IPS DF 4.7 (cell line): Measurements from ENCODE around the gene TREX2.
"Not testable (repeated sequence)": the region's sequence is repeated elsewhere in the genome, so short reads cannot be mapped to it uniquely, and the experiment has no call there.

Experiments used
- DNase-seq: peaks from one replicate; pipeline ENCODE4 v3.0.0-alpha.2; 2013; ENCODE audit warnings: low spot score; ENCODE audit errors: extremely low read depth

Gene TREX2

GRCh38 chrX:153410888-153411254 is 35.0 kb downstream of the TREX2 start:
- DNase-seq: no peak

- no peak for DNase-seq
These were observed 35.5 kb downstream of the TREX2 start for GRCh38 chrX:153410373-153410772.

- no peak for DNase-seq
These were observed 36.3 kb downstream of the TREX2 start for GRCh38 chrX:153409414-153410101.

- no peak for DNase-seq
These were observed 36.9 kb downstream of the TREX2 start for GRCh38 chrX:153408871-153409351.

- DNase-seq: no peak
These were observed 37.6 kb downstream of the TREX2 start for GRCh38 chrX:153408221-153408721.

- no peak for DNase-seq
These were observed 38.1 kb downstream of the TREX2 start for GRCh38 chrX:153407736-153408135.

GRCh38 chrX:153406903-153407302 is 39.0 kb downstream of the TREX2 start:
- no peak for DNase-seq

- DNase-seq: no peak
These were observed 39.8 kb downstream of the TREX2 start for GRCh38 chrX:153406011-153406410.

- no peak for DNase-seq
These were observed 40.4 kb downstream of the TREX2 start for GRCh38 chrX:153405426-153405825.

GRCh38 chrX:153404333-153404732 is 41.5 kb downstream of the TREX2 start:
- not testable (repeated sequence) for DNase-seq

GRCh38 chrX:153401133-153401764 is 44.6 kb downstream of the TREX2 start, which contains the start of gene PNMA6E:
Gene PNMA6E, minus strand, starts transcription at chrX:153401350. Its CDS starts 2,501 bp downstream, at chrX:153398849.
- no peak for DNase-seq

GRCh38 chrX:153400146-153401132 is 45.4 kb downstream of the TREX2 start:
- no peak for DNase-seq

- no peak for DNase-seq
These were observed 47.4 kb downstream of the TREX2 start for GRCh38 chrX:153398275-153398960.

- no peak for DNase-seq
These were observed 48.4 kb downstream of the TREX2 start for GRCh38 chrX:153397256-153397960.

- no peak for DNase-seq
These were observed 49.3 kb downstream of the TREX2 start for GRCh38 chrX:153396320-153397195.

- DNase-seq: no peak
These were observed 50.1 kb downstream of the TREX2 start for GRCh38 chrX:153395613-153396319.

GRCh38 chrX:153394612-153395011 is 51.2 kb downstream of the TREX2 start:
- no peak for DNase-seq
